Esophagus squamous epithelium (tissue), 4 donors: ENCODE results near the gene PARD6B.

Experiments used
- POLR2A ChIP-seq, 4 donors: fragments of 450-650 bp; IDR thresholded peaks; one replicate each; pipeline ENCODE4 v1.6.1; 2017; ENCODE audit warnings: antibody characterized with exemption in 4 of 4, mild to moderate bottlenecking in 4 of 4, moderate library complexity in 3 of 4
- TF ChIP-seq, protein P1 (sequence below), 6 experiments: fragments of 450-650 bp in 4 of 6; fragments of 200-600 bp in 2 of 6; sonication (generic) in 2 of 6; IDR thresholded peaks; one replicate each; pipeline ENCODE4 v1.5.1; 2016 to 2019; ENCODE audit warnings: antibody characterized with exemption in 6 of 6, mild to moderate bottlenecking in 4 of 6, moderate library complexity in 4 of 6

DNA sequence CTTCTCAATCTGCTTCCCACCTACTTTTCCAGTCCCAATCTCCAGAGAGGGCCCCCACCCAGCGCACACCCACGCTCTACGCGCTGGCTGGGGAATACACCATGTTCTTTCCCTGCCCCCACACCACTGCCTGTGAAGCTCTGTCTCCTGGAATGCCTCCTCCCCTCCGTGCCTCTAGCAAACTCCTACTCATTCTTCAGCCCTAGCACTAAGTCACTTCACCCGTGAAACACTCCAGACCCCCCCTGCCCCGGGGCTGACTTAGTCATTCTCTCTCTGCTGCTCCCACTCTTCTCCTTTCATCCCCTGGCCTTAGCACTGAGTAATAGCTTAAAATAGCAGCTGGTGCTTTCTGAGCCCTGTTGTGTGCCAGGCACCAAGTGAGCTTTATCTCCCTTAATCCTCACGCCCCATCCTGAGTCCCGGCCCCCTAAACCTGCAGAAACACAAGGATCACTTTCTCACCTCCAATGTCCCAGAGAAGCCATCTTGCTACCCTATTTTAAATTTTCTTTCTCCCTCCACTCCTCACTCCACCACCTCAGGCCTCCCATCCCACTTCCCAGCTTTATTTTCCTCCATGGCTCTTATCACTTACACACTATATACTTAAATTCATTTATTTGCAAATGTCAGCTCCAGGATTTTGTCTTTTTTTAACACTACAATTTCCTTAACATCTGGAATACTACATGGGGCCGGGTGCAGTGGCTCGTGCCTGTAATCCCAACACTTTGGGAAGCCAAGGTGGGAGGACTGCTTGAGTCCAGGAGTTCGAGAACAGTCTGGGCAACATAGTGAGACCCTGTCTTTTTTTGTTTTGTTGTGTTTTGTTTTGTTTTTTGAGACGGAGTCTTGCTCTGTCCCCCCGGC, 6.3 kb upstream of the PARD6B start:
- TF ChIP-seq POLR2A (IDR thresholded peaks at IDR 0.05) = no peak
- TF ChIP-seq, protein P1, sequence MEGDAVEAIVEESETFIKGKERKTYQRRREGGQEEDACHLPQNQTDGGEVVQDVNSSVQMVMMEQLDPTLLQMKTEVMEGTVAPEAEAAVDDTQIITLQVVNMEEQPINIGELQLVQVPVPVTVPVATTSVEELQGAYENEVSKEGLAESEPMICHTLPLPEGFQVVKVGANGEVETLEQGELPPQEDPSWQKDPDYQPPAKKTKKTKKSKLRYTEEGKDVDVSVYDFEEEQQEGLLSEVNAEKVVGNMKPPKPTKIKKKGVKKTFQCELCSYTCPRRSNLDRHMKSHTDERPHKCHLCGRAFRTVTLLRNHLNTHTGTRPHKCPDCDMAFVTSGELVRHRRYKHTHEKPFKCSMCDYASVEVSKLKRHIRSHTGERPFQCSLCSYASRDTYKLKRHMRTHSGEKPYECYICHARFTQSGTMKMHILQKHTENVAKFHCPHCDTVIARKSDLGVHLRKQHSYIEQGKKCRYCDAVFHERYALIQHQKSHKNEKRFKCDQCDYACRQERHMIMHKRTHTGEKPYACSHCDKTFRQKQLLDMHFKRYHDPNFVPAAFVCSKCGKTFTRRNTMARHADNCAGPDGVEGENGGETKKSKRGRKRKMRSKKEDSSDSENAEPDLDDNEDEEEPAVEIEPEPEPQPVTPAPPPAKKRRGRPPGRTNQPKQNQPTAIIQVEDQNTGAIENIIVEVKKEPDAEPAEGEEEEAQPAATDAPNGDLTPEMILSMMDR (IDR thresholded peaks at IDR 0.05) = no peak
